K562 (cell line): ENCODE results near the gene NRXN2.

Experiments
- BACH1 ChIP-seq: fragments of 200-800 bp; sonication (Bioruptor generic); IDR thresholded peaks from 2 replicates; pipeline ENCODE4 v1.6.1; 2016; ENCODE audit warnings: missing genetic modification characterization, missing compliant biosample characterization
- CCAR2 ChIP-seq: fragments of 200-400 bp; formaldehyde crosslinking; IDR thresholded peaks from 2 replicates; pipeline ENCODE4 v1.6.1; 2017; ENCODE audit warnings: mild to moderate bottlenecking, low read depth, low read length
- CEBPB ChIP-seq: fragments of 450-650 bp; IDR thresholded peaks from 2 replicates; pipeline ENCODE4 v1.6.1; 2016; ENCODE audit warnings: missing genetic modification characterization, missing compliant biosample characterization
- EZH2 ChIP-seq: IDR thresholded peaks from 2 replicates; pipeline ENCODE4 v1.6.1; 2012; ENCODE audit warnings: low read depth, mild to moderate bottlenecking, inconsistent platforms, low read length, borderline replicate concordance
- RFX5 ChIP-seq: IDR thresholded peaks from 2 replicates; pipeline ENCODE4 v1.6.1; 2011; ENCODE audit warnings: low read depth, mild to moderate bottlenecking, improper control_type of control experiment, low read length
- ZNF324 ChIP-seq: fragments of 250-450 bp; sonication (Bioruptor Pico); IDR thresholded peaks from 2 replicates; pipeline ENCODE4 v1.4.0; 2020; ENCODE audit warnings: mild to moderate bottlenecking
- ZSCAN29 ChIP-seq: fragments of 450-650 bp; IDR thresholded peaks from 2 replicates; pipeline ENCODE4 v1.6.1; 2017
- TF ChIP-seq, protein P1 (sequence below), 3 experiments: IDR thresholded peaks in 2 of 3; conservative IDR thresholded peaks in 1 of 3; 2 replicates each; pipeline ENCODE4 v1.5.1; 2011 to 2012; ENCODE audit warnings: low read length in 3 of 3, mild to moderate bottlenecking in 3 of 3, control low read depth in 2 of 3, improper control_type of control experiment in 1 of 3, inconsistent platforms in 1 of 3, low read depth in 1 of 3, mixed read lengths in 1 of 3, moderate library complexity in 1 of 3; ENCODE audit not compliant: insufficient read depth in 2 of 3
- TF ChIP-seq, protein P2 (sequence below), 2 experiments: fragments of 450-650 bp; IDR thresholded peaks; 2 replicates each; pipeline ENCODE4 v1.6.1; 2016; ENCODE audit warnings: mild to moderate bottlenecking in 2 of 2, borderline replicate concordance in 1 of 2, low read depth in 1 of 2, moderate library complexity in 1 of 2

DNA sequence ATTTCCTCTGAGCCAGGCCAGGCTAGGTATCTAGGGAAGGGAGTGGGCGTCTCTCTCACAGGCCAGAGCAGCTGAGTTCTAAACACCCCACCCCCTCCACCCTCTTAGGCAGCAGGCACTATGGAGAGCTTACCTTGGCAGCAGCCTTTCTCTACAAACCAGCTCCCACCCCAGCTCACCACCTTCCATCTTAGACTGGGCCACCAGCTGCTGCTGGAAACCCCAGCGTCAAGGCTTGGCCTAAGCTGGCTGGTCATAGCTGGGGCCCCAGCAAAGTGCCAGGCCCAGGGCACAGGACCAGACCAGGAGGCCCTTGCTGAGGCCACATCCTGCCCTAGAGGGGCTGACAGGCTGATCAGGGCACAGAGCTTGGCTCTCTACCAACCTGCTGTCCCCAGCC lies 111.8 kb downstream of the NRXN2 start:
- TF ChIP-seq RFX5 (no peak), CEBPB (tag) (no peak), ZSCAN29 (no peak), ZNF324 (CRISPR knock-in tag) (no peak), BACH1 (tag) (no peak), EZH2 (no peak), CCAR2 (no peak)
- TF ChIP-seq, protein P1, sequence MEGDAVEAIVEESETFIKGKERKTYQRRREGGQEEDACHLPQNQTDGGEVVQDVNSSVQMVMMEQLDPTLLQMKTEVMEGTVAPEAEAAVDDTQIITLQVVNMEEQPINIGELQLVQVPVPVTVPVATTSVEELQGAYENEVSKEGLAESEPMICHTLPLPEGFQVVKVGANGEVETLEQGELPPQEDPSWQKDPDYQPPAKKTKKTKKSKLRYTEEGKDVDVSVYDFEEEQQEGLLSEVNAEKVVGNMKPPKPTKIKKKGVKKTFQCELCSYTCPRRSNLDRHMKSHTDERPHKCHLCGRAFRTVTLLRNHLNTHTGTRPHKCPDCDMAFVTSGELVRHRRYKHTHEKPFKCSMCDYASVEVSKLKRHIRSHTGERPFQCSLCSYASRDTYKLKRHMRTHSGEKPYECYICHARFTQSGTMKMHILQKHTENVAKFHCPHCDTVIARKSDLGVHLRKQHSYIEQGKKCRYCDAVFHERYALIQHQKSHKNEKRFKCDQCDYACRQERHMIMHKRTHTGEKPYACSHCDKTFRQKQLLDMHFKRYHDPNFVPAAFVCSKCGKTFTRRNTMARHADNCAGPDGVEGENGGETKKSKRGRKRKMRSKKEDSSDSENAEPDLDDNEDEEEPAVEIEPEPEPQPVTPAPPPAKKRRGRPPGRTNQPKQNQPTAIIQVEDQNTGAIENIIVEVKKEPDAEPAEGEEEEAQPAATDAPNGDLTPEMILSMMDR (IDR thresholded peaks at IDR 0.05 in 2 of 3, conservative IDR thresholded peaks at IDR 0.05 in 1 of 3; ENCODE audit: insufficient read depth in 2 of 3, low read depth in 1 of 3, low read length in 3 of 3) = no peak
- TF ChIP-seq, protein P2, sequence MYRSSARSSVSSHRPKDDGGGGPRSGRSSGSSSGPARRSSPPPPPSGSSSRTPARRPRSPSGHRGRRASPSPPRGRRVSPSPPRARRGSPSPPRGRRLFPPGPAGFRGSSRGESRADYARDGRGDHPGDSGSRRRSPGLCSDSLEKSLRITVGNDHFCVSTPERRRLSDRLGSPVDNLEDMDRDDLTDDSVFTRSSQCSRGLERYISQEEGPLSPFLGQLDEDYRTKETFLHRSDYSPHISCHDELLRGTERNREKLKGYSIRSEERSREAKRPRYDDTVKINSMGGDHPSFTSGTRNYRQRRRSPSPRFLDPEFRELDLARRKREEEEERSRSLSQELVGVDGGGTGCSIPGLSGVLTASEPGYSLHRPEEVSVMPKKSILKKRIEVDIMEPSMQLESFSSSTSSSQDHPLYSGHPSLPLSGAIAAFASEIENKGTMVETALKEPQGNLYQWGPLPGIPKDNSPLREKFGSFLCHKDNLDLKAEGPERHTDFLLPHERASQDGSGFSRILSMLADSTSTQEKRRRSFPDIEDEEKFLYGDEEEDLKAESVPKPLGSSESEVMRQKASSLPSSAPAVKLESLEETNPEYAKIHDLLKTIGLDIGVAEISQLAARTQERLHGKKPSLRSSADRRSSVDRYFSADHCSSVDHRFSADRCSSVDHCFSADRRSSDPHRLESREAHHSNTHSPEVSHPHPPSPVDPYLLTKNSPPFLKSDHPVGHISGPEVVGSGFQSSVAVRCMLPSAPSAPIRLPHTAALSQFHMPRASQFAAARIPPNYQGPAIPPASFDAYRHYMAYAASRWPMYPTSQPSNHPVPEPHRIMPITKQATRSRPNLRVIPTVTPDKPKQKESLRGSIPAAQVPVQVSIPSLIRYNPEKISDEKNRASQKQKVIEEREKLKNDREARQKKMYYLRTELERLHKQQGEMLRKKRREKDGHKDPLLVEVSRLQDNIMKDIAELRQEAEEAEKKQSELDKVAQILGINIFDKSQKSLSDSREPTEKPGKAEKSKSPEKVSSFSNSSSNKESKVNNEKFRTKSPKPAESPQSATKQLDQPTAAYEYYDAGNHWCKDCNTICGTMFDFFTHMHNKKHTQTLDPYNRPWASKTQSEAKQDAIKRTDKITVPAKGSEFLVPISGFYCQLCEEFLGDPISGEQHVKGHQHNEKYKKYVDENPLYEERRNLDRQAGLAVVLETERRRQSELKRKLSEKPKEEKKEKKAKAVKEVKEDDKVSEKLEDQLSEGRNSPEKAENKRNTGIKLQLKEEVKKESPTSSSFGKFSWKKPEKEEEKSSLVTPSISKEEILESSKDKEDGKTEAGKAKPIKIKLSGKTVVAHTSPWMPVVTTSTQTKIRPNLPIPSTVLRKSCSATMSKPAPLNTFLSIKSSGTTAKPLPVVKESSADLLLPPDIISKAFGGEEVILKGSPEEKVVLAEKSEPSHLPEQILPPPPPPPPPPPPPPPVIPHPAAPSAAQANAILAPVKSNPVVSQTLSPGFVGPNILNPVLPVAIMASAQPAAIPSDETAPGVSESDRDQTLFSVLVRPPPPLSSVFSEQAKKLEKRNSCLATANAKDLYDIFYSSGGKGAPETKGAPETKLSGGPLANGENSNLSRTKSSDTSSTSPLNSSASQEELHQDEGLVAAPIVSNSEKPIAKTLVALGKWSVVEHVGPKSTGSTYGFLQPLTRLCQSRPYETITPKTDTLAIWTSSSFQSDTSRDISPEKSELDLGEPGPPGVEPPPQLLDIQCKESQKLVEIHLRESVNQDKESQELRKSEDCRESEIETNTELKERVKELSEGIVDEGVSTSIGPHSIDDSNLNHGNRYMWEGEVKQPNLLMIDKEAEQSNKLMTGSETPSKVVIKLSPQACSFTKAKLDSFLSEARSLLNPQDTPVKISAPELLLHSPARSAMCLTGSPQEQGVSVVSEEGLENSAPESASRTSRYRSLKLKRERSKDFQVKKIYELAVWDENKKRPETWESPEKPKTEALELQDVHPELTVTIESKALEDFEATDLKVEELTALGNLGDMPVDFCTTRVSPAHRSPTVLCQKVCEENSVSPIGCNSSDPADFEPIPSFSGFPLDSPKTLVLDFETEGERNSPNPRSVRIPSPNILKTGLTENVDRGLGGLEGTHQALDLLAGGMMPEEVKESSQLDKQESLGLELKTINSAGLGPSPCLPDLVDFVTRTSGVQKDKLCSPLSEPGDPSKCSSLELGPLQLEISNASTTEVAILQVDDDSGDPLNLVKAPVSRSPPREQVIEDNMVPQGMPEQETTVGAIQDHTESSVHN (IDR thresholded peaks at IDR 0.05; ENCODE audit: borderline replicate concordance in 1 of 2, low read depth in 1 of 2) = no peak
